SK-N-SH (cell line): ENCODE data around the gene CXADR. TPM values are rescaled to one million over a fixed set of nuclear protein-coding genes. Genes with fewer than 3 reads are reported as not detected.

Experiments
- CTCF ChIA-PET: fragments of 300-600, 350-600 bp; formaldehyde crosslinking; extraction: SDS; loops from one replicate; lab custom pipeline; 2021; lab: Yijun Ruan, JAX
- POLR2A ChIA-PET: fragments of 350-600 bp; sonication (Branson Sonifier 250); formaldehyde crosslinking; extraction: SDS; loops from one replicate; lab custom pipeline; 2020; ENCODE audit warnings: antibody characterized with exemption, inconsistent platforms; lab: Yijun Ruan, JAX
- DNase-seq: peaks from one replicate; pipeline ENCODE4 v3.0.0; 2012
- H2AFZ ChIP-seq: fragments of 200-600 bp; sonication (generic); 2 replicates; pipeline ENCODE4 v1.8.1; 2016; ENCODE audit warnings: antibody characterized with exemption, mild to moderate bottlenecking, low read depth
- H3F3A ChIP-seq: fragments of 200-600 bp; sonication (generic); replicated peaks from 2 replicates; pipeline ENCODE3; 2016; ENCODE audit warnings: antibody characterized with exemption, mild to moderate bottlenecking; ENCODE audit not compliant: insufficient read depth
- H3K27ac ChIP-seq, 2 experiments: fragments of 200-500 bp in 1 of 2; fragments of 200-600 bp in 1 of 2; sonication (Bioruptor generic) in 1 of 2; sonication (generic), shearing (Covaris generic) in 1 of 2; 2 replicates each; pipeline versions ENCODE4 v1.5.1 to v1.6.1; 2014 to 2016; ENCODE audit warnings: low read depth in 2 of 2, inconsistent platforms in 1 of 2, low read length in 1 of 2, mild to moderate bottlenecking in 1 of 2, mixed read lengths in 1 of 2
- H3K27me3 ChIP-seq: fragments of 200-600 bp; sonication (generic), shearing (Covaris generic); 2 replicates; pipeline ENCODE4 v1.6.1; 2016; ENCODE audit warnings: mixed run types; ENCODE audit not compliant: insufficient read depth
- H3K36me3 ChIP-seq, 2 experiments: fragments of 200-500 bp in 1 of 2; fragments of 200-600 bp in 1 of 2; sonication (Bioruptor generic) in 1 of 2; sonication (generic) in 1 of 2; replicated peaks in 1 of 2; 2 replicates each; pipeline versions ENCODE3 to v1.5.1; 2014 to 2016; ENCODE audit warnings: low read length in 1 of 2, mild to moderate bottlenecking in 1 of 2; ENCODE audit not compliant: insufficient read depth in 2 of 2, control insufficient read depth in 1 of 2
- H3K4me1 ChIP-seq, 2 experiments: fragments of 200-500 bp in 1 of 2; fragments of 200-600 bp in 1 of 2; sonication (Bioruptor generic) in 1 of 2; sonication (generic), shearing (Covaris generic) in 1 of 2; 2 replicates each; pipeline versions ENCODE4 v1.5.1 to v1.6.1; 2014 to 2016; ENCODE audit warnings: low read depth in 1 of 2, low read length in 1 of 2, mixed run types in 1 of 2; ENCODE audit not compliant: insufficient read depth in 2 of 2, control insufficient read depth in 1 of 2
- H3K4me2 ChIP-seq: fragments of 200-600 bp; sonication (generic), shearing (Covaris generic); 2 replicates; pipeline ENCODE4 v1.6.1; 2017; ENCODE audit warnings: mixed run types
- H3K4me3 ChIP-seq, 2 experiments: fragments of 200-500 bp in 1 of 2; fragments of 200-600 bp in 1 of 2; sonication (Bioruptor generic) in 1 of 2; sonication (generic), shearing (Covaris generic) in 1 of 2; 2 replicates each; pipeline versions ENCODE4 v1.5.1 to v1.8.1; 2014 to 2016; ENCODE audit warnings: low read depth in 2 of 2, inconsistent platforms in 1 of 2, low read length in 1 of 2, mild to moderate bottlenecking in 1 of 2, mixed read lengths in 1 of 2, moderate library complexity in 1 of 2
- H3K79me2 ChIP-seq: fragments of 200-600 bp; sonication (generic); 2 replicates; pipeline ENCODE4 v1.8.1; 2017; ENCODE audit warnings: mild to moderate bottlenecking; ENCODE audit not compliant: insufficient read depth
- H3K9ac ChIP-seq: fragments of 200-600 bp; sonication (generic); 2 replicates; pipeline ENCODE4 v1.6.1; 2017; ENCODE audit warnings: mixed run types
- H3K9me2 ChIP-seq: fragments of 200-600 bp; sonication (generic); 2 replicates; pipeline ENCODE4 v1.6.1; 2017; ENCODE audit warnings: mixed run types
- H3K9me3 ChIP-seq: fragments of 200-600 bp; sonication (generic); 2 replicates; pipeline ENCODE4 v1.6.1; 2017; ENCODE audit warnings: mixed run types, mild to moderate bottlenecking, moderate library complexity
- H4K20me1 ChIP-seq: fragments of 200-600 bp; sonication (generic); 2 replicates; pipeline ENCODE4 v1.6.1; 2017; ENCODE audit warnings: mild to moderate bottlenecking, mixed run types; ENCODE audit not compliant: insufficient read depth
- CHD2 ChIP-seq: fragments of 150-350 bp; IDR thresholded peaks from 2 replicates; pipeline ENCODE4 v1.6.1; 2018; ENCODE audit warnings: low read length; ENCODE audit not compliant: partially characterized antibody
- REST ChIP-seq: IDR thresholded peaks from 2 replicates; pipeline ENCODE4 v1.6.1; 2012; ENCODE audit warnings: mild to moderate bottlenecking, low read depth, low read length, moderate library complexity
- SMC3 ChIP-seq: IDR thresholded peaks from 2 replicates; pipeline ENCODE4 v1.6.1; 2012; ENCODE audit warnings: low read depth, low read length, improper control_type of control experiment
- TCF12 ChIP-seq: IDR thresholded peaks from 2 replicates; pipeline ENCODE4 v1.4.0; 2012
- TEAD4 ChIP-seq: IDR thresholded peaks from 2 replicates; pipeline ENCODE4 v1.4.0; 2012; ENCODE audit warnings: mild to moderate bottlenecking, borderline replicate concordance; ENCODE audit not compliant: insufficient read depth
- WGBS: methylation state at CpG from one replicate; pipeline ENCODE4 v1.1.6; 2017; ENCODE audit warnings: low lambda C conversion rate; 5-methylcytosine and 5-hydroxymethylcytosine counted together
- polyA plus RNA-seq, 3 experiments: library from polyadenylated mRNA; depleted of rRNA; stranded (reverse); fragments of >200 nt; gene quantifications; 2 replicates each; pipeline ENCODE4 v1.2.3, GENCODE V29; 2012

CXADR gene
- polyA plus RNA-seq, 1 of the 3 experiments (the other 2 are of a cell fraction), result 1.1 TPM

GRCh38 chr21:17529648-17530047, 16.8 kb downstream of the CXADR start:
- POLR2A ChIA-PET, result no interaction called here

GRCh38 chr21:17532292-17532691, 19.4 kb downstream of the CXADR start:
- POLR2A ChIA-PET, result no interaction called here
- no peak overlapping the region for H2AFZ ChIP-seq

More at GRCh38 chr21:17529648-17530047, 16.8 kb downstream of the CXADR start:
- no peaks in the 10 kb centered on the region for H3K36me3 ChIP-seq
- H3K9ac ChIP-seq, result no peak overlapping the region
- no peaks in the 10 kb centered on the region for H3K9me2 ChIP-seq
- no peak overlapping the region for H3K4me2 ChIP-seq
- CTCF ChIA-PET, result interaction anchor here (2.1 kb wide), 1 partner anchor 25 kb away, joined by 8 read pairs; no protein-coding TSS in a partner anchor
- H3K9me3 ChIP-seq, result no peaks in the 10 kb centered on the region
- H3K79me2 ChIP-seq, result no peaks in the 10 kb centered on the region
- H2AFZ ChIP-seq, result no peak overlapping the region
- 86% methylated on average over 5 of the region's 5 CpGs for WGBS
- H4K20me1 ChIP-seq, result no peaks in the 10 kb centered on the region
- H3F3A ChIP-seq, result no peaks in the 10 kb centered on the region
- H3K27me3 ChIP-seq, result no peaks in the 10 kb centered on the region
- TF ChIP-seq TCF12, result no peak
- H3K4me3 ChIP-seq, result no peak overlapping the region
- no peak for DNase-seq
- H3K27ac ChIP-seq, result no peak overlapping the region
- H3K4me1 ChIP-seq, result peaks cover 0 to 2% of the 10 kb centered on the region in 2 experiments; a peak in 1 of 4 replicates

More at GRCh38 chr21:17532292-17532691, 19.4 kb downstream of the CXADR start:
- H3K36me3 ChIP-seq, result no peaks in the 10 kb centered on the region
- no peak overlapping the region for H3K27ac ChIP-seq
- H3K9me3 ChIP-seq, result no peaks in the 10 kb centered on the region
- no peaks in the 10 kb centered on the region; the same call in 1 of the 2 replicates for H3K27me3 ChIP-seq
- no peak overlapping the region for H3K4me2 ChIP-seq
- H3F3A ChIP-seq, result no peaks in the 10 kb centered on the region
- no peaks in the 10 kb centered on the region for H4K20me1 ChIP-seq
- TF ChIP-seq TEAD4 (no peak), CHD2 (no peak), REST (no peak), SMC3 (no peak), TCF12 (no peak)
- no peaks in the 10 kb centered on the region for H3K79me2 ChIP-seq
- H3K9ac ChIP-seq, result no peak overlapping the region
- no peaks in the 10 kb centered on the region for H3K9me2 ChIP-seq
- DNase-seq, result no peak
- H3K4me1 ChIP-seq, result peaks cover 0 to 6% of the 10 kb centered on the region in 2 experiments; a peak in 1 of 4 replicates
- no peak overlapping the region for H3K4me3 ChIP-seq
- WGBS, result 39% methylated on average over 3 of the region's 3 CpGs
- CTCF ChIA-PET, result interaction anchor here (1.1 to 1.7 kb wide), 2 partner anchors 22 to 53 kb away, joined by 3 to 6 read pairs; no protein-coding TSS in a partner anchor
